Lower leg skin (tissue), 4 donors: ENCODE results near the gene RMDN3. TPM values are rescaled to one million over a fixed set of nuclear protein-coding genes. Genes with fewer than 3 reads are reported as not detected.
A peak's percentile ranks its signal among the peaks of the same experiment; 100 is the strongest.

Experiments used
- DNase-seq, 2 donors: peaks; one replicate each; pipeline ENCODE4 v3.0.0-alpha.2; 2019; ENCODE audit warnings: low spot score in 2 of 2
- H3K4me3 ChIP-seq: fragments of 200-600 bp; sonication (generic); 2 replicates; pipeline ENCODE4 v1.5.1; 2017; ENCODE audit warnings: mild to moderate bottlenecking, low read depth; ENCODE audit not compliant: poor library complexity, severe bottlenecking
- POLR2A ChIP-seq, 2 donors: fragments of 450-650 bp; IDR thresholded peaks; one replicate each; pipeline ENCODE4 v1.6.1; 2016 to 2017; ENCODE audit warnings: antibody characterized with exemption in 2 of 2, mild to moderate bottlenecking in 1 of 2, moderate library complexity in 1 of 2
- WGBS, 2 donors: methylation state at CpG; one replicate each; pipeline ENCODE4 v1.1.5; 2018; 5-methylcytosine and 5-hydroxymethylcytosine counted together
- intact Hi-C: fragments of 100-400 bp; cut with DNase I; formaldehyde crosslinking; loops from one replicate; pipeline ENCODE4 v1.15.0; 2023; ENCODE audit warnings: low total_unique reads
- total RNA-seq, 4 donors: library from RNA; depleted of rRNA; stranded (reverse); fragments of >200 nt; gene quantifications; one replicate each; pipeline ENCODE4 v1.1.0, GENCODE V29; 2016
- TF ChIP-seq, protein P1 (sequence below), 3 donors: fragments of 450-650 bp; IDR thresholded peaks; one replicate each; pipeline ENCODE4 v1.5.1; 2016; ENCODE audit warnings: antibody characterized with exemption in 3 of 3, mild to moderate bottlenecking in 3 of 3, moderate library complexity in 2 of 3

The RMDN3 gene
- total RNA-seq, 4 donors from 2014 or later: 19.1 to 40.2 (median 32.3) TPM

- peak within 1 kb of the TSS; percentile 11 for H3K4me3 ChIP-seq
- intact Hi-C loops: no loop called here
- TF ChIP-seq POLR2A (IDR thresholded peaks at IDR 0.05): no peak
- TF ChIP-seq, protein P1, sequence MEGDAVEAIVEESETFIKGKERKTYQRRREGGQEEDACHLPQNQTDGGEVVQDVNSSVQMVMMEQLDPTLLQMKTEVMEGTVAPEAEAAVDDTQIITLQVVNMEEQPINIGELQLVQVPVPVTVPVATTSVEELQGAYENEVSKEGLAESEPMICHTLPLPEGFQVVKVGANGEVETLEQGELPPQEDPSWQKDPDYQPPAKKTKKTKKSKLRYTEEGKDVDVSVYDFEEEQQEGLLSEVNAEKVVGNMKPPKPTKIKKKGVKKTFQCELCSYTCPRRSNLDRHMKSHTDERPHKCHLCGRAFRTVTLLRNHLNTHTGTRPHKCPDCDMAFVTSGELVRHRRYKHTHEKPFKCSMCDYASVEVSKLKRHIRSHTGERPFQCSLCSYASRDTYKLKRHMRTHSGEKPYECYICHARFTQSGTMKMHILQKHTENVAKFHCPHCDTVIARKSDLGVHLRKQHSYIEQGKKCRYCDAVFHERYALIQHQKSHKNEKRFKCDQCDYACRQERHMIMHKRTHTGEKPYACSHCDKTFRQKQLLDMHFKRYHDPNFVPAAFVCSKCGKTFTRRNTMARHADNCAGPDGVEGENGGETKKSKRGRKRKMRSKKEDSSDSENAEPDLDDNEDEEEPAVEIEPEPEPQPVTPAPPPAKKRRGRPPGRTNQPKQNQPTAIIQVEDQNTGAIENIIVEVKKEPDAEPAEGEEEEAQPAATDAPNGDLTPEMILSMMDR (IDR thresholded peaks at IDR 0.05): no peak
- WGBS, 2 donors: 0% methylated on average over 26 to 35 of the region's 75 CpGs
- DNase-seq: peak; percentile 63 to 96
These were observed 9.0 kb upstream of the RMDN3 start, which contains the start of gene GCHFR for GRCh38 chr15:40763801-40764628. Gene GCHFR (plus strand): TSS chr15:40764068. CDS start chr15:40764181, 113 bp downstream.

GRCh38 chr15:40762919-40763800, 8.1 kb upstream of the RMDN3 start:
- peak overlapping the region; percentile 11 for H3K4me3 ChIP-seq
- peak; percentile 58 to 95 for DNase-seq
- WGBS, 2 donors: 27 to 31% methylated on average over 55 of the region's 55 CpGs
- intact Hi-C loops: no loop called here
- TF ChIP-seq, protein P1 (IDR thresholded peaks at IDR 0.05): no peak
- no peak for TF ChIP-seq POLR2A (IDR thresholded peaks at IDR 0.05)

GRCh38 chr15:40759961-40760360, 4.9 kb upstream of the RMDN3 start:
- no peak for DNase-seq
- WGBS, 2 donors: 89 to 94% methylated on average over 5 of the region's 5 CpGs
- intact Hi-C loops: no loop called here
- TF ChIP-seq POLR2A (IDR thresholded peaks at IDR 0.05): no peak
- TF ChIP-seq, protein P1 (IDR thresholded peaks at IDR 0.05): no peak
- no peak overlapping the region for H3K4me3 ChIP-seq

- TF ChIP-seq, protein P1 (IDR thresholded peaks at IDR 0.05): no peak
- no peak for TF ChIP-seq POLR2A (IDR thresholded peaks at IDR 0.05)
- 40 to 42% methylated on average over 6 of the region's 6 CpGs for WGBS, 2 donors
- intact Hi-C loops: no loop called here
- no peak overlapping the region for H3K4me3 ChIP-seq
- DNase-seq: no peak
These were observed 1.9 kb upstream of the RMDN3 start for GRCh38 chr15:40756938-40757337.

DNA sequence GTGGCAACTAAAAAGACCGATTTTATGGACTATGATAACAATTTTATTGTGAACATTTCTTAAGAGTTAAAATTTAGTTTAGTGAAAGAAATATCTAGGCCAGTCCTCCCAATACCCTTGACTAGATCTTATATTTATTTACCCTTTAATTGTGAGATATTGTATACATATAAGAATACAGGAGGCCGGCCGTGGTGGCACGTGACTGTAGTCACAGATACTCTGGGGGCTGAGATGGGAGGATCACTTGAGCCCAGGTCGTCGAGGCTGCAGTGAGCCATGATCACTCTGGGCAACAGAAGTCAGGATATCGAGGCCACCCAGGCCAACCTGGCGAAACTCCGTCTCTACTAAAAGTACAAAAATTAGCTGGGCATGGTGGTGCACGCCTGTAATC, 756 bp upstream of the RMDN3 start:
- intact Hi-C loops: no loop called here
- H3K4me3 ChIP-seq: no peak overlapping the region
- WGBS, 2 donors: 60 to 64% methylated on average over 10 of the region's 10 CpGs
- DNase-seq: no peak
- no peak for TF ChIP-seq POLR2A (IDR thresholded peaks at IDR 0.05)
- TF ChIP-seq, protein P1 (IDR thresholded peaks at IDR 0.05): no peak
